Measurements from ENCODE around the gene DLX5.

DNA sequence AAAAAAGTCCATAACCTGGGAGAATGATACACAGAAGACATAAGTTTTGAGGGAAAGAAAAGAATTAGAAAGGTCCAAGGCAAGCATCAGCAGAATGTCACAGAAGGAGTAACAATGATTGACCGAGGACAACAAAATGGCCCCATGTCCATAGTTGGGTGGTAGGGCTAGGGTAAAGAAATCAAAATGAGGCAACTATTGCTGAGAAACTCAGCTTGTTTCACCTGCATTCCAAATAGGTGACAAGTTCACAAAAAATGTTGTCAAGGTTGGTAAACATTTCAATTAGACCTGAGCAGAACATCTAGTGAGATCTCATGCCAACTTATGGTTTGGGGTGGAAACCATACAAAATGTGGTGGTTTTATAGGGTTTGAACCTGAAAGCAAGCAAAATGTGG, 42.0 kb downstream of the DLX5 start:
- TF ChIP-seq, protein P1, sequence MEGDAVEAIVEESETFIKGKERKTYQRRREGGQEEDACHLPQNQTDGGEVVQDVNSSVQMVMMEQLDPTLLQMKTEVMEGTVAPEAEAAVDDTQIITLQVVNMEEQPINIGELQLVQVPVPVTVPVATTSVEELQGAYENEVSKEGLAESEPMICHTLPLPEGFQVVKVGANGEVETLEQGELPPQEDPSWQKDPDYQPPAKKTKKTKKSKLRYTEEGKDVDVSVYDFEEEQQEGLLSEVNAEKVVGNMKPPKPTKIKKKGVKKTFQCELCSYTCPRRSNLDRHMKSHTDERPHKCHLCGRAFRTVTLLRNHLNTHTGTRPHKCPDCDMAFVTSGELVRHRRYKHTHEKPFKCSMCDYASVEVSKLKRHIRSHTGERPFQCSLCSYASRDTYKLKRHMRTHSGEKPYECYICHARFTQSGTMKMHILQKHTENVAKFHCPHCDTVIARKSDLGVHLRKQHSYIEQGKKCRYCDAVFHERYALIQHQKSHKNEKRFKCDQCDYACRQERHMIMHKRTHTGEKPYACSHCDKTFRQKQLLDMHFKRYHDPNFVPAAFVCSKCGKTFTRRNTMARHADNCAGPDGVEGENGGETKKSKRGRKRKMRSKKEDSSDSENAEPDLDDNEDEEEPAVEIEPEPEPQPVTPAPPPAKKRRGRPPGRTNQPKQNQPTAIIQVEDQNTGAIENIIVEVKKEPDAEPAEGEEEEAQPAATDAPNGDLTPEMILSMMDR (IDR thresholded peaks at IDR 0.05), result no peak
- TF ChIP-seq POLR2AphosphoS5 (IDR thresholded peaks at IDR 0.05), result no peak
